ENCODE measurements around the gene MYBPH. TPM values are rescaled to one million over a fixed set of nuclear protein-coding genes. Genes with fewer than 3 reads are reported as not detected.

The MYBPH gene
- total RNA-seq, 1 experiment from 2014 or later: not detected

DNA sequence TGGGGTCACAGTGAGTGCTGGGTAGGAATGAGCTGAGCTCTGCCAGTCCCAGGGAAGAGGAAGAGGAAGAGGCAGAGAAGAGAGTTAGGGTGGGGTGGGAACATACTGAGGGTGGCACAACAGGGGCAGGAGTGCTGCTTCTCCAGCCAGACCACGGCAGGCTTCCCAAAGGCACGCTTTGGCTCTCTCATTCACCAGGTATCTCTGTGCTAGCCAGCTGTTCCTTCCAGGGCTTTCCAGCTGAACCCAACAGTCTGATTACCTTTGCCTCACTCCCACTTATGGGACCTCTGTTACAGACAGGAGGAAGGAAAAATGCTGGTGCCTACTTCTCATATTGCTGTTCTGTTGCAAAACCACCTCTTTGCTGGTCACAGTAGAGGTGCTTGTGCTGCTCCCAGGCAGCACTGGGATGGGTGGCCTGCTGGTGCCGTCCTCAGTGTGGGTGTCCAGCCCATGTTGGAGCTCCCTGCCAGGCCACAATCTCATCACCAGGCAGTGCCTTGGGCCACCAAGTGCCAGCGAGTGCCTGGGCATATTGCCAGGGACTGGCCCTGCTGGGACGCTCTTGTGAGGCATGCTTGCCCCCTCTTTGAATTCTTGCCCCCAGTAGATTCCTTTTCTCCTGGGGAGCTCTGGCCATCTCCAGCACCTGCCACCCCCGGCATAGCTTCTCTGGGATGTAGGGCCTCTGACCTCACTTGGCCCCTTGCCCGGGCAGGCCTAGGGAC is 46.0 kb downstream of the MYBPH start:
- H3K27ac ChIP-seq (ENCODE audit: low read depth, low read length, poor library complexity, severe bottlenecking): no peak overlapping the region
- H3K36me3 ChIP-seq (ENCODE audit: insufficient read depth, low read length, poor library complexity, severe bottlenecking): no peaks in the 10 kb centered on the region
- intact Hi-C loops (cut with micrococcal nuclease; ENCODE audit: unreplicated experiment): no loop called here
- TF ChIP-seq, protein P1, sequence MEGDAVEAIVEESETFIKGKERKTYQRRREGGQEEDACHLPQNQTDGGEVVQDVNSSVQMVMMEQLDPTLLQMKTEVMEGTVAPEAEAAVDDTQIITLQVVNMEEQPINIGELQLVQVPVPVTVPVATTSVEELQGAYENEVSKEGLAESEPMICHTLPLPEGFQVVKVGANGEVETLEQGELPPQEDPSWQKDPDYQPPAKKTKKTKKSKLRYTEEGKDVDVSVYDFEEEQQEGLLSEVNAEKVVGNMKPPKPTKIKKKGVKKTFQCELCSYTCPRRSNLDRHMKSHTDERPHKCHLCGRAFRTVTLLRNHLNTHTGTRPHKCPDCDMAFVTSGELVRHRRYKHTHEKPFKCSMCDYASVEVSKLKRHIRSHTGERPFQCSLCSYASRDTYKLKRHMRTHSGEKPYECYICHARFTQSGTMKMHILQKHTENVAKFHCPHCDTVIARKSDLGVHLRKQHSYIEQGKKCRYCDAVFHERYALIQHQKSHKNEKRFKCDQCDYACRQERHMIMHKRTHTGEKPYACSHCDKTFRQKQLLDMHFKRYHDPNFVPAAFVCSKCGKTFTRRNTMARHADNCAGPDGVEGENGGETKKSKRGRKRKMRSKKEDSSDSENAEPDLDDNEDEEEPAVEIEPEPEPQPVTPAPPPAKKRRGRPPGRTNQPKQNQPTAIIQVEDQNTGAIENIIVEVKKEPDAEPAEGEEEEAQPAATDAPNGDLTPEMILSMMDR (conservative IDR thresholded peaks at IDR 0.05; ENCODE audit: low read depth, low read length): no peak
- TF ChIP-seq EZH2 (IDR thresholded peaks at IDR 0.05; ENCODE audit: borderline replicate concordance, low read depth, low read length, poor library complexity, severe bottlenecking): no peak
- peaks cover 15% of the 10 kb centered on the region for H3K4me1 ChIP-seq (ENCODE audit: insufficient read depth, low read length, poor library complexity, severe bottlenecking)
- ChIA-PET CTCF (no interaction called here), POLR2A (ENCODE audit: low non-redundant PET) (no interaction called here)
- DNase-seq (ENCODE audit: low spot score): no peak
- H3K9me3 ChIP-seq (ENCODE audit: low read depth, low read length, poor library complexity, severe bottlenecking): no peaks in the 10 kb centered on the region
- no TSS peak for BruUV-seq (replicated peaks)
- peaks cover 23% of the 10 kb centered on the region for H3K27me3 ChIP-seq (replicated peaks; ENCODE audit: insufficient read depth, low read depth, low read length, poor library complexity)
- no peak overlapping the region for H3K4me3 ChIP-seq (ENCODE audit: low read depth, low read length, poor library complexity, severe bottlenecking)

GRCh38 chr1:203128716-203129500 is 46.7 kb downstream of the MYBPH start:
- H3K27me3 ChIP-seq (replicated peaks; ENCODE audit: insufficient read depth, low read depth, low read length, poor library complexity): peaks cover 23% of the 10 kb centered on the region
- peaks cover 15% of the 10 kb centered on the region for H3K4me1 ChIP-seq (ENCODE audit: insufficient read depth, low read length, poor library complexity, severe bottlenecking)
- H3K36me3 ChIP-seq (ENCODE audit: insufficient read depth, low read length, poor library complexity, severe bottlenecking): no peaks in the 10 kb centered on the region
- no peak overlapping the region for H3K27ac ChIP-seq (ENCODE audit: low read depth, low read length, poor library complexity, severe bottlenecking)
- no peaks in the 10 kb centered on the region for H3K9me3 ChIP-seq (ENCODE audit: low read depth, low read length, poor library complexity, severe bottlenecking)
- BruUV-seq (replicated peaks): no TSS peak
- intact Hi-C loops (cut with micrococcal nuclease; ENCODE audit: unreplicated experiment): no loop called here
- H3K4me3 ChIP-seq (ENCODE audit: low read depth, low read length, poor library complexity, severe bottlenecking): no peak overlapping the region
- ChIA-PET CTCF (interaction anchor here (1.0 kb wide), 1 partner anchor 23 kb away, joined by 5 read pairs; no protein-coding TSS in a partner anchor), POLR2A (ENCODE audit: low non-redundant PET) (interaction anchor here (0.7 kb wide), 1 partner anchor 22 kb away, joined by 3 read pairs; no protein-coding TSS in a partner anchor)
- no peak for TF ChIP-seq EZH2 (IDR thresholded peaks at IDR 0.05; ENCODE audit: borderline replicate concordance, low read depth, low read length, poor library complexity, severe bottlenecking)
- TF ChIP-seq, protein P1 (conservative IDR thresholded peaks at IDR 0.05; ENCODE audit: low read depth, low read length): no peak
- DNase-seq (ENCODE audit: low spot score): no peak

DNA sequence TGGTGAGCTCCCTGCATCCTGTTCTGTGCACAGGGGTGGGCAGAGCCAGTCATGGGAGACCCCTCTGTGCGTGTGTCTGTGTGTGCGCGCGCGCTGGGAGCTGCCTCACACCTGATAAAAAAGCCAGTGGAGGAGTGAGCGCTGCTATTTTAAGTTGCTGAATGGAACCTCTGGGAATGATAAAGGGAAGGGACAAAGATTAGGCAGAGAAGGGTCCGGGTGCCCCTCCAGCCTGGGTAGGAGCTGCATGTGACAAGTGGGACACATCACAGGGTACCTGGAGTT is 47.3 kb downstream of the MYBPH start:
- ChIA-PET POLR2A (ENCODE audit: low non-redundant PET) (interaction anchor here (0.7 kb wide), 1 partner anchor 22 kb away, joined by 3 read pairs; no protein-coding TSS in a partner anchor), CTCF (interaction anchor here (0.6 to 1.0 kb wide), 3 partner anchors 24 to 335 kb away, joined by 3 to 5 read pairs (median 4); no protein-coding TSS in a partner anchor)
- TF ChIP-seq, protein P1 (conservative IDR thresholded peaks at IDR 0.05; ENCODE audit: low read depth, low read length): no peak
- no peak for TF ChIP-seq EZH2 (IDR thresholded peaks at IDR 0.05; ENCODE audit: borderline replicate concordance, low read depth, low read length, poor library complexity, severe bottlenecking)
- H3K27me3 ChIP-seq (replicated peaks; ENCODE audit: insufficient read depth, low read depth, low read length, poor library complexity): peaks cover 23% of the 10 kb centered on the region
- no peaks in the 10 kb centered on the region for H3K36me3 ChIP-seq (ENCODE audit: insufficient read depth, low read length, poor library complexity, severe bottlenecking)
- intact Hi-C loops (cut with micrococcal nuclease; ENCODE audit: unreplicated experiment): no loop called here
- no peaks in the 10 kb centered on the region for H3K9me3 ChIP-seq (ENCODE audit: low read depth, low read length, poor library complexity, severe bottlenecking)
- H3K4me3 ChIP-seq (ENCODE audit: low read depth, low read length, poor library complexity, severe bottlenecking): peak overlapping the region; percentile 24
- no peak for DNase-seq (ENCODE audit: low spot score)
- no peak overlapping the region for H3K27ac ChIP-seq (ENCODE audit: low read depth, low read length, poor library complexity, severe bottlenecking)
- no TSS peak for BruUV-seq (replicated peaks)
- H3K4me1 ChIP-seq (ENCODE audit: insufficient read depth, low read length, poor library complexity, severe bottlenecking): peaks cover 15% of the 10 kb centered on the region
